ENCODE data around the gene DPF3.

The DPF3 gene

DNA sequence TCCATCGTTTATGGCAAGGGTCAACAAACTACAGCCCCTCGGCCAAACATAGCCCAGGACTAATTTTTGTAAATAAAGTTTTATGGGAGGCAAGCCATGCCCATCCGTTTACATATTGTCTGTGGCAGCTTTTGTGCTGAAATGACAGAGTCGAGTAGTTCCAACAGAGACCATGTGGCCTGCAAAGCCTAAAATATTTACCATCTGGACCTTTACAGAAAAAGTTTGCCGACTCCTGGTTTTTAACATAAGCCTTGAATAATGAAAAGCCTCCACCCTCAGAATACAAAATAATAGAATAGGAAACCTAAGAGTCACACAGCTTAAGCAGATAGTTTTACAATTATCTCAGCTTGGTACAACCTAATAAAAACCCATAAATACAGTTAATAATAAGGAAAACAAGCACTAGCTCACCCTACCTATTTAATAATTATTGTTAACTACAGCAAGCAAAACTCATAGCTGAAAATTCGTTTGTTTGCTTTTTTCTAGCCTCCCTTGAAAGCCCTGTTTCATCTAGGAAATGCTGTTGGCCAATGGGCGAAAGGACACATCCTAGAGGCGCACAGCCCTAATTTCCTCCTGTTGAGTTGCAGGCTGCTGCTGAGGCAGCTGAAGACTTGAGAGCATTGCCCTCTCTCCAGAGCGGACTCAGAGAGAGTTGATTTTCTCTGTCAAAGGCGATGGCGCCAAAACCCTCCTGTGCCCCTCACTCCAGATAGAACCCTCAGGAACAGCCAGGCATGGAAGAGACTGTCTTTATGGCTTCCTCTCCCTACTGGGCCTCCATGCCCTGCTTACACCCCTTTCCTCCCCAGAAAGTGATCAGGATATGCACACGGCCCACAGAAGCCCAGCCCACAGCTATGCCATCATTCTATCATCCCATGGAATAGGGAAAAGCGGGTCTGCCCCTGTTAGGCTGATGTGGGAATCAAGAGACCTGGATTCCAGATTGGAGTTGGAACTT, 107.2 kb downstream of the DPF3 start:
- in situ Hi-C loops (cut with HindIII; ENCODE audit: low sequenced_read_pairs) = no loop called here
- DNase-seq (ENCODE audit: low read depth) = no peak
- TF ChIP-seq, protein P1, sequence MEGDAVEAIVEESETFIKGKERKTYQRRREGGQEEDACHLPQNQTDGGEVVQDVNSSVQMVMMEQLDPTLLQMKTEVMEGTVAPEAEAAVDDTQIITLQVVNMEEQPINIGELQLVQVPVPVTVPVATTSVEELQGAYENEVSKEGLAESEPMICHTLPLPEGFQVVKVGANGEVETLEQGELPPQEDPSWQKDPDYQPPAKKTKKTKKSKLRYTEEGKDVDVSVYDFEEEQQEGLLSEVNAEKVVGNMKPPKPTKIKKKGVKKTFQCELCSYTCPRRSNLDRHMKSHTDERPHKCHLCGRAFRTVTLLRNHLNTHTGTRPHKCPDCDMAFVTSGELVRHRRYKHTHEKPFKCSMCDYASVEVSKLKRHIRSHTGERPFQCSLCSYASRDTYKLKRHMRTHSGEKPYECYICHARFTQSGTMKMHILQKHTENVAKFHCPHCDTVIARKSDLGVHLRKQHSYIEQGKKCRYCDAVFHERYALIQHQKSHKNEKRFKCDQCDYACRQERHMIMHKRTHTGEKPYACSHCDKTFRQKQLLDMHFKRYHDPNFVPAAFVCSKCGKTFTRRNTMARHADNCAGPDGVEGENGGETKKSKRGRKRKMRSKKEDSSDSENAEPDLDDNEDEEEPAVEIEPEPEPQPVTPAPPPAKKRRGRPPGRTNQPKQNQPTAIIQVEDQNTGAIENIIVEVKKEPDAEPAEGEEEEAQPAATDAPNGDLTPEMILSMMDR (IDR thresholded peaks at IDR 0.05; ENCODE audit: low read depth, low read length, missing control alignments) = no peak
- no peak overlapping the region for H3K4me3 ChIP-seq (ENCODE audit: low read depth, low read length)

DNA sequence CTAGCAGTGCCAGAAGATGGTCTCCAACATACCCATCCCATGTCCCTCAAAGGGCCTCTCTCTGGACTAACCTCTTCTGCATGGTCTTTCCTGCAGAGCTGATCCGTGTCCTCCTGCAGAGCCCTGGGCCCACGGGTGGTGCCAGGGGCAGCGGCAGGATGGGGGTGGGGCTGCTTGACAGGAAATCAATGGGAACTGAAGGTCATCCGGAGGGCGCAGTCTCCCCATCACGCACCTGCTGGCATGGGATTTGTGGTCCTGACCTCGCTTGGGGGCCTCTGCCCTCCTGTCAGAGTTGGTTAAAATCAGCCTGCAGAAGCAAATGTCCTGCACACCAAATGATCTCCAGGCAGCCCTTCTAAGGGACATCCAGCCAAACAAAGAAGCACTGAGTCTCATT, 110.2 kb downstream of the DPF3 start:
- no peak overlapping the region for H3K4me3 ChIP-seq (ENCODE audit: low read depth, low read length)
- in situ Hi-C loops (cut with HindIII; ENCODE audit: low sequenced_read_pairs) = no loop called here
- TF ChIP-seq, protein P1 (IDR thresholded peaks at IDR 0.05; ENCODE audit: low read depth, low read length, missing control alignments) = no peak
- DNase-seq (ENCODE audit: low read depth) = no peak

DNA sequence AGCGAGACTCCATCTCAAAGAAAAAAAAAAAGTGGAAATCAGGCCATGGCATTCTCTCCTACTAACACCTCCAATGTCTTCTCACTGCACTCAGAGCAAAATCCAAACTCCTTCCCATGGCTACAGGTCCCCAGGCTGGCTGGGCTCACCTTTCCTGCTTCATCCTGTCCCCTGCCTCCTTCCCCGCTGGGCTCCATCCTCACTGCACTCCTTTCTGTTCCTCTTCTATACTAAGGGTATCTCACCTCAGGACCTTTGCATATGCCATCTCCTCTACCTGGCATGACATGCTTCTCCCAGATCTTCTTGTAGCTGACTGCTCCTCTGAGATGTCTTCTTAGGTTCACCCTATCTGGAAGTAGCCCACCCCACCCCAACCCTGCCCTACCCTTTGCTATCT, 111.1 kb downstream of the DPF3 start:
- DNase-seq (ENCODE audit: low read depth) = no peak
- no peak overlapping the region for H3K4me3 ChIP-seq (ENCODE audit: low read depth, low read length)
- TF ChIP-seq, protein P1 (IDR thresholded peaks at IDR 0.05; ENCODE audit: low read depth, low read length, missing control alignments) = no peak
- in situ Hi-C loops (cut with HindIII; ENCODE audit: low sequenced_read_pairs) = no loop called here

DNA sequence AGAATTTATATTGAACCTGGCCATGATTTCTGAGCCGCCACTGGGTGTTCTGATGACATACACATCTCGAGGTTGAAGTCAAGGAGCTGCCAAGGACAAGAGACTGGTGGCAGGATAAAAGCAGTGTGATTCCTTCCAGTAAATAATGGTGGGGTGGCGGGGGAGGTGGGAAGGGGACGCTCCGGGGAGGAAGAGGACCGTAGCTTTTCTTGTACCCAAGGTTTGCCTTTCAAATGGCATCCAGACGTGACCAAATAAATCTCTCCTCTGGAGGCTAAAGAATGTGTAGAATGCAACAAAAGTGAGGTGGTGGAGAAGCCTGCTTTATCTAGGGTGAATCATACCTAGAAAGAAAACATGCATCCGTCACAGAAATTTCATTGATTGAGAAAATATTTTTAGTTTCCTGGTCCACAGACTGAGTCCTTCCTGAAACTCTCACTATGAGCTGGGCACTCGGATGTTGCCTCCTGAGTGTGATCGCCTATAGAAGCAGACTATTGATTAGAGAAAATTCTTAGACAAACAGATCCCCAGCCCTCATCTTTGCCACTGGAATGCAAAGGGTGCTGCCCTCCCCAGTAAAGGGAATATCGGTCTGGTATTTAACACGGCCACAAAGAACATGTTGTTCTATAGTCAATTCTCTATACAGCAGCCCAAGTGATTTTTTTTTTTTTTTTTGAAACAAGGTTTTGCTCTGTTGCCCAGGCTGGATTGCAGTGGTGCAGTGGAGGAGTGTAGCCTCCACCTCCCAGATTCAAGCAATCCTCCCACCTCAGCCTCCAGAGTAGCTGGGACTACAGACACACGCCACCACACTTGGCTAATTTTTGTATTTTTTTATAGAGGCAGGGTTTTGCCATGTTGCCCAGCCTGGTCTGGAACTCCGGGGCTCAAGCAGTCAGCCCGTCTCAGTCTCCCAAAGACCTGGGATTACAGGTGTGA, 112.1 kb downstream of the DPF3 start:
- DNase-seq (ENCODE audit: low read depth) = peak; percentile 63
- no peak overlapping the region for H3K4me3 ChIP-seq (ENCODE audit: low read depth, low read length)
- TF ChIP-seq, protein P1 (IDR thresholded peaks at IDR 0.05; ENCODE audit: low read depth, low read length, missing control alignments) = no peak
- in situ Hi-C loops (cut with HindIII; ENCODE audit: low sequenced_read_pairs) = no loop called here

DNA sequence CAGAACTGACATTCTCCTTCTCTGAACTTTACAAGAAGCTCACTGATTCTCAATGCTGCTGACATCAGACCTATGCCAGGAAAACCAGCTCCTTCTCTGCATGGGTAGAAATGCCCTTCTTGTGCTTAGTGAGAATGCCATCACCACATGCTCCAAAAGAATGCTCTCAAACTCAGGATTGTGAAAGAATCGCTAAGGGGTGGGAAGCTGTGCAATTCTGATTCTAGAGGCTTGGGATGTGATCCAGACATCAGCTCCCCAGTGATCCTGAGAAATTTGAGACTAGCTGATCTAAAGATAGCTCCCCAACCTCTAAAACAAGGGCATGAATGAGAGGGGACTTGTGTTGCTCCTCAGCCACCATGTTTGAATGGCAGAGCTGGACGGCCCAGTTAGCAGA, 113.2 kb downstream of the DPF3 start:
- in situ Hi-C loops (cut with HindIII; ENCODE audit: low sequenced_read_pairs) = no loop called here
- DNase-seq (ENCODE audit: low read depth) = peak; percentile 59
- no peak overlapping the region for H3K4me3 ChIP-seq (ENCODE audit: low read depth, low read length)
- TF ChIP-seq, protein P1 (IDR thresholded peaks at IDR 0.05; ENCODE audit: low read depth, low read length, missing control alignments) = no peak

DNA sequence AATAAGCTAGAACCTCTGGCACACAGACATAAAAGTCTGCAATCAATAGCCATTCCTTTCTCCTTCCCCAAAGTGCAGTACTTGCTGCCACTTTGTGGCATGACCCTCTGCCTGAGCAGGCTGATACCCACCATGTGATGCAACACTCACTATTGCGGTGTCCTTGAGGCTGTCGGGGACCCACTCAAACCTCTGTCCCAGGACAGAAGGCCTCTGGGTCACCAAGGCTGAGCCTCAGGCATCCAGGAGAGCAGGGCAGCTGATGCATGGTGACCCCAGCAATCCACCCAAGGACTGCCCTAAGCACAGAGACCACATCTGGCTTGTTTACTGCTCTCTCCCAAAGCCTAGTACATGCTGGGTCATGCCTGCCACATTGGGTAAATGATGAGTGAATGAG, 114.2 kb downstream of the DPF3 start:
- DNase-seq (ENCODE audit: low read depth) = no peak
- TF ChIP-seq, protein P1 (IDR thresholded peaks at IDR 0.05; ENCODE audit: low read depth, low read length, missing control alignments) = no peak
- in situ Hi-C loops (cut with HindIII; ENCODE audit: low sequenced_read_pairs) = no loop called here
- H3K4me3 ChIP-seq (ENCODE audit: low read depth, low read length) = no peak overlapping the region
